Fibroblast of the aortic adventitia (primary cell): Measurements from ENCODE around the gene MSL3. TPM values are rescaled to one million over a fixed set of nuclear protein-coding genes. Genes with fewer than 3 reads are reported as not detected.

Experiments
- DNase-seq: peaks from one replicate; pipeline ENCODE4 v3.0.0-alpha.2; 2010; ENCODE audit warnings: low read depth
- H3K4me3 ChIP-seq: 2 replicates; pipeline ENCODE4 v1.5.1; 2011; ENCODE audit warnings: low read depth, mild to moderate bottlenecking, control low read depth, low read length, moderate library complexity
- CTCF ChIP-seq: IDR thresholded peaks from 2 replicates; pipeline ENCODE4 v1.5.1; 2011; ENCODE audit warnings: mild to moderate bottlenecking, low read length, control low read depth, inconsistent platforms; ENCODE audit not compliant: insufficient read depth
- total RNA-seq: library from RNA; depleted of rRNA; stranded (reverse); fragments of >200 nt; gene quantifications from 2 replicates; pipeline ENCODE4 v1.2.3, GENCODE V29; 2012; ENCODE audit warnings: low replicate concordance

MSL3 gene
- total RNA-seq, 1 donor, result 35.2 TPM

GRCh38 chrX:11758400-11759171 is 549 bp downstream of the MSL3 start:
- peak overlapping the region; percentile 81 for H3K4me3 ChIP-seq

DNA sequence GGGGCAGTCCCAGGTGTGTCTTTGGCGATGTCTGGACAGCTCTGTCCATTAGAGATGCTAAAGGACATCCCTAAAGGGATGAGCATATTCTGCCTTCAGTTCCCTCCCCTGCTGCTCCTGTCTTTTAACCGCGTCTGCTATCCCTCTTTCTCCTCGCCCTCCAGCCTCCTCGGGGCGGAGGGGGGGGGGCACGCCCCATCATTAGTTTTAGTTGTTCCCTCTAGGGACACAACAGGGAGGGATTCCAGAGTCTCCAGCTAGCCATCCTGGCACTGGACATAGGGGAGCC is 1.1 kb downstream of the MSL3 start:
- no peak for DNase-seq
- no peak for TF ChIP-seq CTCF
- H3K4me3 ChIP-seq, result peak overlapping the region; percentile 81

More at GRCh38 chrX:11758400-11759171, 549 bp downstream of the MSL3 start:
- peak; percentile 53 for TF ChIP-seq CTCF
- DNase-seq, result peak; percentile 70

DNA sequence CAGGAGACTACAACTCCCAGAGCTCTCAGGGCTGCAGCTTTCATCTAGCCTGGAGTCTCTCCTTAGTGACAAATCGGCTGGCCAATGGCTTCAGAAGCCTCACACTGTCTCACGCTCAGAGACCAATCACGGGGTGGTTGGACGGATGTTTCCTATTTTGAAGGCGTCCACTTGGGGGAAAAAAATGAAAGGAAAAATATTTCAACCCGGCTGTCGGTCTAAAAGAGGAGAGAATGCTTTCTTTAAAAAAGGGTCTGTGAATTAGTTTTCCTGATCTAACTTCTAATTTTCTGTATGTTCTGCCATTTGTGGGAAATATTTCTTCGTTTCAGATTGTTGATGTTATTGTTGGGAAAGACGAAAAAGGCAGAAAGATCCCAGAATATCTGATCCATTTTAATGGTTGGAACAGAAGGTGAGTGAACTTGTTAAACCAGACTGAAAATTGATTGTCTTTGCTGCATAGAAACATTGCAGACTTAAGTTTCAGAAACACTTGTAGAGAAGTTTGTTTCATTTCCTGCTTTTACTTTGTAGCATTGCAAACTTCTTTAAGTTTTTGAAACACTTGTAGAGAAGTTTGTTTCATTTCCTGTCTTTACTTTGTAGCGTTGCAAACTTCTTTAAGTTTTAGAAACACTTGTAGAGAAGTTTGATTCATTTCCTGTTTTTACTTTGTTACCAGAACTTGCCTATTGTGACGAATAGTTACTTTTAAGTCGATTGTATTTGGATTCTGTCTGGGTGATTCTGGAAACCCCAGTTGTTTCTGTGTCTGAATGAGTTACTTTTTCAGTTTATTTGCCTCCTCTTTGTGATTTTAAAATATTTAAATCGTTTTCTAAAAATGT is 1.6 kb downstream of the MSL3 start:
- no peak for TF ChIP-seq CTCF
- peak overlapping the region; percentile 81 for H3K4me3 ChIP-seq
- peak; percentile 93 for DNase-seq

GRCh38 chrX:11760958-11761357 is 2.9 kb downstream of the MSL3 start:
- H3K4me3 ChIP-seq, result no peak overlapping the region
- no peak for TF ChIP-seq CTCF
- no peak for DNase-seq

GRCh38 chrX:11764602-11765067 is 6.6 kb downstream of the MSL3 start:
- TF ChIP-seq CTCF, result no peak
- H3K4me3 ChIP-seq, result no peak overlapping the region
- no peak for DNase-seq

GRCh38 chrX:11765449-11765848 is 7.4 kb downstream of the MSL3 start:
- no peak for DNase-seq
- H3K4me3 ChIP-seq, result no peak overlapping the region
- no peak for TF ChIP-seq CTCF
